Hippocampal formation (tissue), 2 donors: Measurements from ENCODE around the gene RBM8A.
"Not testable (repeated sequence)": the region's sequence is repeated elsewhere in the genome, so short reads cannot be mapped to it uniquely, and the experiment has no call there.

Source experiments
- DNase-seq, 2 donors: peaks; one replicate each; lab custom pipeline; 2025; lab: John Stamatoyannopoulos, UW

RBM8A gene

DNA sequence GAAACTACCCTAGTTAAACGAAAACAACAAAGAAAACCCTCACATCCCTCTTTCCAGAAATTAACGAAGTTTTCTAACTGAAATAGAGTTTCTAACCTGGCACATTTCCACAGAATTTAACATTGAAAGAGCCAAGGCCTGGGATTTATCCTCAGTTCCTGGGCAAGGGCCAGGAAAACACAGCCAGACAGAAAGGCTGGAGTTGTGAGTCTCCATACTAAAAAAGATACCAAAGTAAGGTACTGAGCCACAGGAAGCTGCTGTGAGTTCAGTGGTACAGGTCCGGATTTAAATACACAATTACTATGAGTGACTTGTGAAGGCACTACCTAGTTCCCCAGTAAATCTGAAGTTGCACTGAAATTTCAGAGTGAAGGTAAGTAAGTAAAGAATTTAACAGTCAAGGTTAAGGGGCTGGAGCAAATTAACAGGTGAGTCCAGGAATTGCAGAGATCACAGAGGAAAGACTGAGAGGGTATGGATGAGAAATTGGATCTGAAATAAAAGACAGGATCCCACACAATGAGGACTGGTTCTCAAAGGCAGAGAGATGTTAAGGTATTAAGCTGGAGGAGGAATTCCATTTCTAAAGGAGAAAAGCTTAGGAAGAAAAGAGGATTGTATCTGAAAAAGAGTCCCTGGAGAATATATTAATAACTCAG lies 29.6 kb upstream of the RBM8A start:
- no peak for DNase-seq

GRCh38 chr1:145956361-145956760 lies 29.1 kb upstream of the RBM8A start:
- DNase-seq = no peak

GRCh38 chr1:145955436-145955835 lies 28.2 kb upstream of the RBM8A start:
- DNase-seq = no peak

DNA sequence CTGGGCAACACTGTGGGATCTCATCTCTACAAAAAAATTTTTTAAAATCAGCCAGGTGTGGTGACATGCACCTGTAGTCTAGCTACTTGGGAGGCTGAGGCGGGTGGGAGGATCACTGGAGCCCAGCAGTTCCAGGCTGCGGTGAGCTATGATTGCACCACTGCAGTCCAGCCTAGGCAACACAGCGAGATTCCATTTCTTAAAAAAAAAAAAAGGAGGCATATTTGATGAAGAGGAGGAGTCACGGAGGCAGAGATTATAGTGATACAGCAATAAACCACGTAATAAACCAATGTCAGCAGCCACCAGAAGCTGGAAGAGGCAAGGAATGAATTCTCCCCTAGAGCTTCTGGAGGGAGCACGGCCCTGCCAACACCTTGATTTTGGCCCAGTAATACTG lies 26.6 kb upstream of the RBM8A start:
- DNase-seq = no peak

GRCh38 chr1:145952903-145953302 lies 25.6 kb upstream of the RBM8A start:
- DNase-seq = no peak

GRCh38 chr1:145951526-145951925 lies 24.2 kb upstream of the RBM8A start:
- no peak for DNase-seq

DNA sequence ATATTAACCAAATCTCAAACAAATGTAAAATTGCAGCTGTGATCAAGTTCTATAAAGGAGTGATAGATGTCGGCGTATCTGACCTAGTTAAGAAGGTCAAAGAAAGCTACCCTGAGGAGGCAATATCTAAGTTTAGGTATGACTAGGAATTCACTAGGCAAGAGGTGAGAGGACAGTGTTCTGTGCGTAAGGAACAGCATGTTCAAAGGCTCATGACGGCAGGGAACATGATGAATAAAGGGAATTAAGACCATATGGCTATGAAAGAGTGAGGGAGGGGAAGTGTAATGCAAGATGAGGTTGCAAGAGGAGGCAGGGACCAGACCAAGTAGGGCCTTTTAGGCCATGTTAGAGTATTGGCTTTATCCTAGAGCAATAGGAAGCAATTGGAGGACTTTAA lies 21.9 kb upstream of the RBM8A start:
- no peak for DNase-seq

- no peak for DNase-seq
These were observed 20.3 kb upstream of the RBM8A start for GRCh38 chr1:145947551-145947950.

DNA sequence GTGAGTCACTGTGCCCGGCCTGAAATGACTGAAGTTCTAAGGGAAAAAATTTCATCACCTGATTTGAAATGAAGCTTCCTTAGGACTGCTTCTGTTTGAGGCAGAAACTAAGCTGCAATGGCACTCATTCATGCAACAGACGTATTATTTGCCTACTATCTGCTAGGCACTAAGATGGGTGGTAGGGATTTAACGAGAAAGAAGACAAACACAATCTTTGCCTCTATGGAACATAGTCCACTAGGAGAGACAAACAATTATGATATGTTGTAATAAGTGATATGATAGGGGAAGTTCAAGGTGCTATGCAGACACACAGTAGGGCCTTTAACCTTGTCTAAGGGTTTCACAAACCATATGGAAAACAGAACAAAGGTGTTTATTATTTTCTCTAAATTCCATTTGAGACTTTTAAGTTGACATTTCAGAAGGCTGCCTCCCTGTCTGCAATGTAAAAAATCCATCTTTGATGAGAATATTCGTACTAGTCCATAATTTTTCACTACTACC lies 19.2 kb upstream of the RBM8A start:
- DNase-seq = no peak

DNA sequence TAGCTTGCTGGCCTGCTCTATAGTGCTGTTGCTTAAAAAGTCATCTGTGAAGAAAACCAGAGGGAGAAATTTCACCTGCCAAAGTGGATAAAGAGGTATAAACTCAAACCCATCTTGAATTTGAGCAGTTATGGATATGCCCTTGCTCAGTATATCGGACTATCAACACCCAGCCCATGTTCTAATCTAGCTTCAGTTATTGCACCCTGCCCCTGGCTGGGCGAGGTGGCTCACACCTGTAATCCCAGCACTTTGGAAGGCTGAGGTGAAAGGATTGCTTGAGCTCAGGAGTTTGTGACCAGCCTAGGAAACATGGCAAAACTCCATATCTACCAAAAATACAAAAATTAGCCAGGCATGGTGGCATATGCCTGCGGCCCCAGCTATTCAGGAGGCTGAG lies 17.2 kb upstream of the RBM8A start:
- DNase-seq = no peak

DNA sequence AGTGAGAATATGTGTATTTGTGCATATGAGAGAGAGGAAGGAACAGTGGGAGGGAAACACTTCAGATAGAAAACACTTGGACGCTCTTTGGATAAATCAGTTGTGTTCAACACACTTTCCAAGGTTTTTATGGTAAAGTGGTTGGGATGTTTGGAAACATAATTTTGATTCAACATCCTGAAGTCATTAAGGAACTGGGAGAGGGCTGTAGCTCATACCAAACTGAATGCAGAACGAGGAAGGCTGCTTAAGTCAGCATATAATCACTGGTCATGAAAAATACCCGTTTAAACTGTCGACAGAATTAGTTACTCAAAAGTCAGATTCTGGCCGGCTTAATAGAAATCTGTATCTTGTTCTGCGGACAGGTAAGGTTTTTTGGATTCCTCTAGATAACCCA lies 15.6 kb upstream of the RBM8A start:
- no peak for DNase-seq

- DNase-seq = no peak
These were observed 15.1 kb upstream of the RBM8A start for GRCh38 chr1:145942405-145942804.

DNA sequence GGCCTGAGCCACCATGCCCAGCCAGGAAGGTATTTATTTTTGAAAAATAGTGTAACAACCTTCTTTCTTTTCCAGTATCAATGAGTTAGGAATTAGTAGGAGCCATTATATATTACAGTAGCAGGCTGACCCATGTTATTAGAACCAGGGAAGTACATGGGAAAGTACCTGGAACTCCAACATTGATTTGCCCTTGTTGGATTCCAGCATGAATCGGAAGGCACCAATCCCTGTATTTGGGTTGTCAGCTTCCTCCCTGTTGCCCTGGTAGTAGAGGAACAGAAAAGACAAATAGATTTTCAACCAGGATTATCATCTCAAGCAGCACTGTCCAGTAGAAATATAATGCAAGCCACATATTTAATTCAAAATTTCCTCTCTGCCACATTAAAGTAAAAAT lies 10.2 kb upstream of the RBM8A start:
- no peak for DNase-seq

GRCh38 chr1:145936247-145936646 lies 9.0 kb upstream of the RBM8A start:
- DNase-seq = no peak

DNA sequence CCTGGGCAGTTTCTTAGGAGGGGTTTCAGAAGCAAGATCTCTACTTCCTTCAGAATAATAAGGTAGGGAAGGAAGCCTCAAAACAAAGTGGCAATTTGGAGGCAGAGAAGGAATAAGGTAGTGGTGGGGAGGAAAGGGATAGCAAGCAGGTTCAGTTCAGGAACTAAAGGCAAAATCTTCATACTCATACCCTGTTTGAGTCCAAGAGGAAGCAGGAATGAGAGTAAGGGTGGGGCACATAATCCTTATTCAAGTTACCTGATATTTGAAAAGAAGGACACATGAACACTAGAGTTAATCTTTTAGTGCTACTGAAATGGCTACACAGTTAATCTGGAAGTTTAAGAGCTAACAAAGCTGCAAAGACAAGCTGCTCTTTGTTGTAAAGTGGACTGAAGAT lies 8.4 kb upstream of the RBM8A start:
- DNase-seq = no peak

DNA sequence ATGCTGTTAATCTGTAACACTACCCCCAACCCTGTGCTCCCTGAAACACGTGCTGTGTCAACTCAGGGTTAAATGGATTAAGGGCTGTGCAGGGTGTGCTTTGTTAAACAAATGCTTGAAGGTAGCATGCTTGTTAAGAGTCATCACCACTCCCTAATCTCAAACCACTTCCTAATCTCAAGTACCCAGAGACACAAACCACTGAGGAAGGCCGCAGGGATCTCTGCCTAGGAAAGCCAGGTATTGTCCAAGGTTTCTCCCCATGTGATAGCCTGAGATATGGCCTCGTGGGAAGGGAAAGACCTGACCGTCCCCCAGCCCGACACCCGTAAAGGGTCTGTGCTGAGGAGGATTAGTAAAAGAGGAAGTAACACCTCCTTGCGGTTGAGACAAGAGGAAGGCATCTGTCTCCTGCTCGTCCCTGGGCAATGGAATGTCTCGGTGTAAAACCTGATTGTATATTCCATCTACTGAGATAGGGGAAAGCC lies 5.3 kb upstream of the RBM8A start:
- DNase-seq = not testable (repeated sequence)

DNA sequence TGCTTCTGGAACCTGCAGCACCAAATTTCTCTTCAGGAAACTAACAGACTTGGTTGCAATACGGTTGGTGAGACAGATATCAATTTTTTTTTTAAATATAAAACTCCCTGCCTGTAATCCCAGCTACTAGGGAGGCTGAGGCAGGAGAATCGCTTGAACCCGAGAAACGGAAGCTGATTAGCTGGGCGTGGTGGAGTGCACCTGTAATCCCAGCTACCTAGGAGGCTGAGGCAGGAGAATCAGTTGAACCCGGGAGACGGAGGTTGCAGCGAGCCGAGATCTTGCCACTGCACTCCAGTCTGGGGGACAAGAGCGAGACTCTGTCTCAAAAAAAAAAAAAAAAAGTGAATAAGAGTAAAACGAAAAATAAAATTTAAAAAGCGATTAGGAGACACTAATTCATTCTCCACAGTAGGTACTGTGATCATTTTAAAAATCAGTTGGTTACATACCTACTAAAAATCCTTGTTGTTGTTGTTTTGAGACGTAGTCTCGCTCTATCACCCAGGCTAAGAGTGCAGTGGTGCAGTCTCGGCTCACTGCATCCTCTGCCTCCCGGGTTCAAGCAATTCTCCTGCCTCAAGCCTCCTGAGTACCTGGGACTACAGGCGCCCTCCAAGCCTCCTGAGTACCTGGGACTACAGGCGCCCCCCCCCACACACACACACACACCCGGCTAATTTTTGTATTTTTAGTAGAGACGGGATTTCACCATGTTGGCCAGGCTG lies 796 bp upstream of the RBM8A start:
- no peak for DNase-seq

DNA sequence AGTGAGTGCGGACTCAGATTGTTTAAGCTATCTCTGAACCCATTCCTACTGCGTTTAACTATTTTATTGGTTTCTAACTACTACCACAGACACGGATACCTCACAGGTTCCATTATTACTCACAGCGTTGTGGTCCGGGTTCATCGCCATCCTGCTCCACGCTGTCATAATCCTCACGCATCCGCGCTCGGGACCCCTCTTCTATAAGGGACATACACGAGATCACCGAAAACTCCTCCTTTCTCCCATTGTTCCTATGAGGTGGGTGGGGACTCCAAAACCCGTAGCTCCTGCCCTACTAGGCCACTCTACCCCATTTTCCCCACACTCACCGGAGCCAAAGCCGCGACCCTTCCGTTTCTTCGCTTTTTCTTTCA lies 610 bp downstream of the RBM8A start:
- no peak for DNase-seq

DNA sequence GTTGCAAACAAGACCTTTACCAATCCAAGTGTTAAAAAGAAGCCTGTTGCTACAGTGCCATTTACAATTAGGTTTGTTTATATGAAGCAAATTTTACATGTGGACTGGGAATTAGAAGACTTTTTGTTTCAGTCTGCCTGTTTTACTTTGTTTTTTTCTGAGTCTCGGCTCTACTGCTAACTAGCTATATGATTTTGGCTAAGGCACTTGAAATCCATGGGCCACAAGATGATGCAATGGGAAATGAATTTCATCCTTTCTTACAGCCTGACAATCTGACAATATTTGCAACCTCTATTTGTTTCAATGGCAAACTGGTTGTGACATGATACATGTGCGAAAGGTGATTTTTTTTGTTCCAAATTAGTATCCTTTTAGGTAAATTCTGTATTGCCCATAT lies 5.0 kb downstream of the RBM8A start:
- DNase-seq = no peak

DNA sequence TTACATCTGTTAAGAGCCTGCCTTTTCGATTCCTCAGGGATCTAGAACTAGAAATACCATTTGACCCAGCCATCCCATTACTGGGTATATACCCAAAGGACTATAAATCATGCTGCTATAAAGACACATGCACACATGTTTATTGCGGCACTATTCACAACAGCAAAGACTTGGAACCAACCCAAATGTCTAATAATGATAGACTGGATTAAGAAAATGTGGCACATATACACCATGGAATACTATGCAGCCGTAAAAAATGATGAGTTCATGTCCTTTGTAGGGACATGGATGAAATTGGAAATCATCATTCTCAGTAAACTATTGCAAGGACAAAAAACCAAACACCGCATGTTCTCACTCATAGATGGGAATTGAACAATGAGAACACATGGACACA lies 7.0 kb downstream of the RBM8A start:
- not testable (repeated sequence) for DNase-seq

DNA sequence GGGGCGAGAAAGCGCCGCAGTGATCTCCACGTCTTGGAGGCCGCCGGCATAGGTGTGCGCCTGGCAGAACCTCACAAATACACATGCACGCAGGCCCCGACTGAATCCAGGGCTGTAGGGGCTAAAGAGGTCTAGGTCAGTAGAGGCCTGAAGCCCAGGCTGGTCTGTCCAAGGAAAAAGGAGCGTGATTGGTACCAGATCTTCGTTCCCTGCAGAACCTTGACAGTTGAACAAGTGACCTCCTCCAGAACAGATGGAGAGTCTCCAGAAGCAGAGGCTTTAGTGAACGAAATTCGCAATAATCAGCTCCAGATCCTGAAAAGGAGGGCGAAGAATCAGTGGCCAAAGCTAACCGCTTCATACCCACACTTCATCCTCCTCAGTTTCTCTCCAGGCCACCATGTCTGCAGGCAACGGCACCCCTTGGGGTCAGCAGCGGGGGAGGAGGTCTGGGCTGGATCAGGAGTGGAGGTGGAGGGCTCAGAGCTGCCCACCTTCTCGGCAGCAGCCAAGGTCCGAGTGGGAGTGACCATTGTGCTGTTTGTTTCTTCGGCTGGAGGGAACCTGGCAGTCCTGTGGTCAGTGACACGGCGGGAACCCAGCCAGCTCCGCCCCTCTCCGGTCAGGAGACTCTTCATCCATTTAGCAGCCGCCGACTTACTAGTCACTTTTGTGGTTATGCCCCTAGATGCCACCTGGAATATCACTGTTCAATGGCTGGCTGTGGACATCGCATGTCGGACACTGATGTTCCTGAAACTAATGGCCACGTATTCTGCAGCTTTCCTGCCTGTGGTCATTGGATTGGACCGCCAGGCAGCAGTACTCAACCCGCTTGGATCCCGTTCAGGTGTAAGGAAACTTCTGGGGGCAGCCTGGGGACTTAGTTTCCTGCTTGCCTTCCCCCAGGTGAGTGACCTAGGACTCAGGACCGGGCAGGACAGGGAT lies 8.0 kb downstream of the RBM8A start:
- no peak for DNase-seq
